DMS114 treated with DMSO at 0.1 percent for 48 hours (cell line): ENCODE results near the gene MAMLD1.

ENCODE experiments used
- DNase-seq: peaks from one replicate; lab custom pipeline; 2025; ENCODE audit not compliant: unreplicated experiment; lab: John Stamatoyannopoulos, UW

MAMLD1 gene

DNA sequence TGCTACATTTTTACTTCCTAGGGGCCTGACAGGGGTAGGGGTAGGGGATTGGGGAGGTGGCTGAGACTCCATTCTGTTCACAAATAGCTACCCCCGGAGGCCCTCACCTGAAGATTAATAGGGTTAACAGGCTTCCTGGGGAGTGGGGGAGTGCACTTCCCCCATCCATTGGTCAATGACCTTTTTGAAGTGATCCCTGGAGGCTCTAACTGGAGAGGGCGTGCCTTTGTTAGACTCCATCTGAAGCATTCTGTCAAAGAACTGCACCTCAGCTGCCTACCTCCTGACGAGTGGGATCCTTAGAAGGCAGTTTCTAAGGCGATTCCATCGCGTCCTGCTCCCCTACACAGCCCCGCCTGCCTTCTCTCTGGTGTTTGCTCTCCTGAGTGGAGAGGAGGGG lies 195.3 kb downstream of the MAMLD1 start:
- DNase-seq = no peak
